Measurements from ENCODE around the gene SREBF1. TPM values are rescaled to one million over a fixed set of nuclear protein-coding genes. Genes with fewer than 3 reads are reported as not detected.

Gene SREBF1
- total RNA-seq, 1 experiment from 2014 or later = 167 TPM

GRCh38 chr17:17860766-17861107, 24.0 kb upstream of the SREBF1 start:
- H2AFZ ChIP-seq (ENCODE audit: low read length) = no peak overlapping the region
- no peaks in the 10 kb centered on the region for H3K27me3 ChIP-seq (ENCODE audit: low read length)
- TF ChIP-seq EZH2phosphoT487 (IDR thresholded peaks at IDR 0.05; ENCODE audit: borderline replicate concordance, low read length) = no peak
- no peak for TF ChIP-seq CTCF (conservative IDR thresholded peaks at IDR 0.05; ENCODE audit: low read depth, low read length)
- no peak for TF ChIP-seq EZH2 (IDR thresholded peaks at IDR 0.05; ENCODE audit: low read length, unreplicated experiment)
- no peak overlapping the region for H3K9ac ChIP-seq (ENCODE audit: low read length)
- H4K20me1 ChIP-seq (ENCODE audit: low read length) = no peaks in the 10 kb centered on the region
- ATAC-seq = peak; percentile 27; the same call in 1 of the 2 replicates
- no peak overlapping the region for H3K4me3 ChIP-seq (ENCODE audit: low read length)
- CTCF ChIA-PET = no interaction called here
- no peak overlapping the region for H3K27ac ChIP-seq (ENCODE audit: low read length)
- POLR2A ChIA-PET (ENCODE audit: unreplicated experiment) = no interaction called here
- H3K4me1 ChIP-seq (ENCODE audit: insufficient read depth, low read length) = no peaks in the 10 kb centered on the region
- H3K4me2 ChIP-seq (ENCODE audit: low read length) = no peak overlapping the region
- no TSS peak for BruUV-seq (replicated peaks)
- no peaks in the 10 kb centered on the region for H3K9me3 ChIP-seq (ENCODE audit: low read length)
- no peaks in the 10 kb centered on the region for H3F3A ChIP-seq (ENCODE audit: low read length, unreplicated experiment)
- H3K36me3 ChIP-seq (ENCODE audit: low read depth, low read length) = peaks cover 3% of the 10 kb centered on the region
- no peaks in the 10 kb centered on the region for H3K9me2 ChIP-seq (replicated peaks; ENCODE audit: low read length)
- no peaks in the 10 kb centered on the region for H3K79me2 ChIP-seq (ENCODE audit: low read length)
- intact Hi-C loops (cut with micrococcal nuclease) = loop anchor here (2.0 to 5.0 kb wide), 2 partner anchors 48 to 178 kb away; partner anchors contain the start of gene RAI1
- no peak for DNase-seq

GRCh38 chr17:17859909-17860765, 23.4 kb upstream of the SREBF1 start:
- H4K20me1 ChIP-seq (ENCODE audit: low read length) = no peaks in the 10 kb centered on the region
- H3K27me3 ChIP-seq (ENCODE audit: low read length) = no peaks in the 10 kb centered on the region
- ChIA-PET POLR2A (ENCODE audit: unreplicated experiment) (interaction anchor here (0.5 kb wide), 1 partner anchor 112 kb away, joined by 4 read pairs; the partner anchor contains the start of genes DRC3 and TOM1L2), CTCF (no interaction called here)
- peaks cover 3% of the 10 kb centered on the region for H3K36me3 ChIP-seq (ENCODE audit: low read depth, low read length)
- H3K27ac ChIP-seq (ENCODE audit: low read length) = no peak overlapping the region
- no peaks in the 10 kb centered on the region for H3K79me2 ChIP-seq (ENCODE audit: low read length)
- TF ChIP-seq CTCF (conservative IDR thresholded peaks at IDR 0.05; ENCODE audit: low read depth, low read length) = peak; percentile 97
- TF ChIP-seq EZH2phosphoT487 (IDR thresholded peaks at IDR 0.05; ENCODE audit: borderline replicate concordance, low read length) = no peak
- H3K9me2 ChIP-seq (replicated peaks; ENCODE audit: low read length) = no peaks in the 10 kb centered on the region
- intact Hi-C loops (cut with micrococcal nuclease) = loop anchor here (2.0 to 5.0 kb wide), 2 partner anchors 47 to 178 kb away; partner anchors contain the start of gene RAI1
- peak; percentile 89 for ATAC-seq
- peak; percentile 78 for DNase-seq
- no peak overlapping the region for H2AFZ ChIP-seq (ENCODE audit: low read length)
- no TSS peak for BruUV-seq (replicated peaks)
- no peak overlapping the region for H3K4me3 ChIP-seq (ENCODE audit: low read length)
- H3F3A ChIP-seq (ENCODE audit: low read length, unreplicated experiment) = no peaks in the 10 kb centered on the region
- no peak overlapping the region for H3K9ac ChIP-seq (ENCODE audit: low read length)
- no peak overlapping the region for H3K4me2 ChIP-seq (ENCODE audit: low read length)
- H3K9me3 ChIP-seq (ENCODE audit: low read length) = no peaks in the 10 kb centered on the region
- peaks cover 4% of the 10 kb centered on the region for H3K4me1 ChIP-seq (ENCODE audit: insufficient read depth, low read length)

GRCh38 chr17:17857496-17857895, 20.7 kb upstream of the SREBF1 start:
- CTCF ChIA-PET = no interaction called here
- Histone ChIP-seq H3K79me2 (ENCODE audit: low read length) (no peaks in the 10 kb centered on the region), H3K4me2 (ENCODE audit: low read length) (no peak overlapping the region), H3K9me3 (ENCODE audit: low read length) (no peaks in the 10 kb centered on the region), H4K20me1 (ENCODE audit: low read length) (no peaks in the 10 kb centered on the region), H3K27ac (ENCODE audit: low read length) (no peak overlapping the region), H3F3A (ENCODE audit: low read length, unreplicated experiment) (no peaks in the 10 kb centered on the region), H3K27me3 (ENCODE audit: low read length) (no peaks in the 10 kb centered on the region), H3K36me3 (ENCODE audit: low read depth, low read length) (no peaks in the 10 kb centered on the region), H3K9ac (ENCODE audit: low read length) (no peak overlapping the region), H2AFZ (ENCODE audit: low read length) (no peak overlapping the region), H3K4me1 (ENCODE audit: insufficient read depth, low read length) (peaks cover 24% of the 10 kb centered on the region), H3K9me2 (replicated peaks; ENCODE audit: low read length) (no peaks in the 10 kb centered on the region), H3K4me3 (ENCODE audit: low read length) (no peak overlapping the region)
- BruUV-seq (replicated peaks) = no TSS peak
- POLR2A ChIA-PET (ENCODE audit: unreplicated experiment) = no interaction called here
- intact Hi-C loops (cut with micrococcal nuclease) = no loop called here
- ATAC-seq = no peak
- TF ChIP-seq CTCF (conservative IDR thresholded peaks at IDR 0.05; ENCODE audit: low read depth, low read length) (no peak), EZH2 (IDR thresholded peaks at IDR 0.05; ENCODE audit: low read length, unreplicated experiment) (no peak), EZH2phosphoT487 (IDR thresholded peaks at IDR 0.05; ENCODE audit: borderline replicate concordance, low read length) (no peak)
- no peak for DNase-seq
